Measurements from ENCODE around the gene C19orf47.
"Not testable (repeated sequence)": the region's sequence is repeated elsewhere in the genome, so short reads cannot be mapped to it uniquely, and the experiment has no call there.

C19orf47 gene

GRCh38 chr19:40376286-40376862 lies 28.2 kb upstream of the C19orf47 start:
- DNase-seq = no peak

GRCh38 chr19:40374084-40374483 lies 25.9 kb upstream of the C19orf47 start:
- peak; percentile 31 for DNase-seq

GRCh38 chr19:40371802-40372122 lies 23.6 kb upstream of the C19orf47 start:
- no peak for DNase-seq

- peak; percentile 32 for DNase-seq
Observed at GRCh38 chr19:40370997-40371801, 23.0 kb upstream of the C19orf47 start.

DNA sequence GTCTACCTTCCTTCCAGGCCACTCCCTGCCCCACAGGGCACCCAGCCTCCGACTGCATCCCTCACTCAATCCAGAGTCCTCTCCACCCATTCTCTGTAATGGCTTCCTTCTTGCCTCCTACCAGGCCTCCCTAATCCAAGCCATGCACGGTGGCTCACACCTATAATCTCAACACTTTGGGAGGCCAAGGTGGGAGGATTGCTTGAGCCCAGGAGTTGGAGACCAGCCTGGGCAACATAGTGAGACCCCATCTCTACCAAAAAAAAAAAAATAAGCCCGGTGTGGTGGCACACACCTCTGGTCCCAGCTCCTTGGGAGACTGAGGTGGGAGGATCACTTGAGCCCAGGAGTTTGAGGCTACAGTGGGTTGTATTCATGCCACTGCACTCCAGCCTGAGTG lies 22.1 kb upstream of the C19orf47 start:
- DNase-seq = not testable (repeated sequence)

GRCh38 chr19:40369797-40370196 lies 21.6 kb upstream of the C19orf47 start:
- peak; percentile 41 for DNase-seq

DNA sequence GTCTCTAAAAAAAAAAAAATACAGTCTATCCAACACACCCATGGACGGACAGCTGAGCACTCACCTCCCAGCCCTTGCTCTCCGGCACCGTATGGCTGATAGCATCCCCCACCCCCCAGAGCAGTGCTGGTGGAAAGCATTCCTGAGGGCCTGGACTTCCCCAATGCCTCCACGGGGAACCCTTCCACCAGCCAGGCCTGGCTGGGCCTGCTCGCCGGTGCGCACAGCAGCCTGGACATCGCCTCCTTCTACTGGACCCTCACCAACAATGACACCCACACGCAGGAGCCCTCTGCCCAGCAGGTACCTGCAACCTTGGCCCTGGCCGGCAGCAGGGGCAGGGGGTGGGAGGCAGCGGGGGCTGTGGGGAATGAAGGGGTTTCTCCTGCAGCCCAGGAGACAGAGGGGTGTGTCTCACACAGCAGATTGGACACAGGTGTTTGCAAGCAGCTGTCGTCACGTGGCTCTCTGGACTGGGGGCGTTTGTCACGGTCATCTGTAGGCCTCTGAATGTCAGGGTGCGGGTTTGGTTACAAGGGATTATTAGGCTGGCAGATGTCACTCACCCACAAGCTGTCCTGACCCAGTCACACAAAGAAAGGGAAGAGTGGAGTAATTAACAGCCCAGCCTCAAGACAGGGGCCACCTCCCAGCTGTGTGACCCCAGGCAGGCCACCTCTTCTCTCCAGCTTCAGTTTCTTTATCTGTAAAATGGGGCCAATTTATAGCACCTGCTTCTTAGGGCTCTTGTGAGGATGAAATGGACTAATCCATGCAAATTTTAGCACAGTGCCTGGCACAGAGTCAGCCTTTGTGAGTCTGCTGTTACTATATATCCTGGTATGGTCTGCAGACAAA lies 19.6 kb upstream of the C19orf47 start:
- DNase-seq = no peak

GRCh38 chr19:40366697-40367561 lies 18.7 kb upstream of the C19orf47 start:
- DNase-seq = peak; percentile 97

- peak; percentile 95 for DNase-seq
Observed at GRCh38 chr19:40365613-40366401, 17.6 kb upstream of the C19orf47 start.

- no peak for DNase-seq
Observed at GRCh38 chr19:40365010-40365409, 16.8 kb upstream of the C19orf47 start.

- DNase-seq = peak; percentile 44
Observed at GRCh38 chr19:40363069-40363468, 14.9 kb upstream of the C19orf47 start.

- peak; percentile 49 for DNase-seq
Observed at GRCh38 chr19:40362160-40362559, 14.0 kb upstream of the C19orf47 start.

DNA sequence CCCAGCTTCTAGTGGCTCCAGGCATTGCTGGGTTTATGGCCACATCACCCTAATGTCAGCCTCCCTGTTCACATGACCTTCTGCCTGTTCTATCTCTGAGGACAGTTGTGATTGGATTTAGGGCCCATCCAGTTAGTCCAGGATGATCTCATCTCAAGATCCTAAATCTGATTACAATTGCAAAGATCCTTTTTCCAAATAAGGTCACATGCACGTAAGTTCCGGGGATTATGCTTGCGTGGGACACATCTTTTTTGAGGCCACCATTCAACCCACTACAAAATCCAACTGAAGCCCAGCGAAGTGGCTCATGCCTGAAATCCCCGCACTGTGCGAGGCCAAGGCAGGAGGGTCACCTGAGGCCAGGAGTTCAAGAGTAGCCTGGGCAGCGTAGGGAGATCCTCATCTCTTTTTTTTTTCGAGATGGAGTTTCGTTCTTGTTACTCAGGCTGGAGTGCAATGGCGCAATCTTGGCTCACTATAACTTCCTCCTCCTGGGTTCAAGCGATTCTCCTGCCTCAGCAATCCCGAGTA lies 12.6 kb upstream of the C19orf47 start:
- peak; percentile 74 for DNase-seq

GRCh38 chr19:40360020-40360707 lies 12.0 kb upstream of the C19orf47 start:
- DNase-seq = peak; percentile 51

DNA sequence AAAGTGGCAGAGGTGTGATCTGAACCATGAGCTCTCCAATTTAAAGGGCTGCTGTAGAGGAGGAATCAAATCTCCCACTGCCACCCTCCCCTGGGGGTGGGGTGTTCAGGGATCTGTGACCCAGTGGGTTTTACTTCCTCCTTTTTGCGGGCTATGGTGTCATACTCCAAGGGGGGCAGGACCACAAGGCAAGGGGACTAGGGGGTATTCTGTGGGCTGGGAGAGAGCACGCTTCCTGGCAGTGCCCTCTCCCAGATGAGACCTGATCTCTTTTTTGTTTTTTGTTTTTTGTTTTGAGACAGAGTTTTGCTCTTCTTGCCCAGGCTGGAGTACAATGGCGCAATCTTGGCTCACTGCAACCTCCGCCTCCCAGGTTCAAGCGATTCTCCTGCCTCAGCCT lies 10.6 kb upstream of the C19orf47 start:
- DNase-seq = no peak

DNA sequence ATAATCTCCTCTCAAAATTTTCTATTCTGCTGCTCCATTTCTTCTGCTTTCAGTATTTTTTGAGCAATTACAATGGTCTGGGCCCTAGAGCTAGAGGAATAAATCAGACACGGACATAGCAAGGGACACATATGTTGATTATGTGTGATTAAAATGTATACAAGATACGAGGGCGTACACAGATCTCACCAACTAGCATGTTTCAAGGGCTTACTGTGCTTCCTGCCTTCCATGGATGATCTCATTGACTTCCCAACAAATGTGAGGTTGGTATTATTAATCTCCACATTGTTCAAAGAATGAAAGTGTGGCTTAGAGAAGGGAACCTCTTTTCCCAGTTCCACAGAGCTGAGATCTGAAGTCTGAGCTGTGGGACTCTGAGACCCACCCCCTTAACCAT lies 9.4 kb upstream of the C19orf47 start:
- no peak for DNase-seq

DNA sequence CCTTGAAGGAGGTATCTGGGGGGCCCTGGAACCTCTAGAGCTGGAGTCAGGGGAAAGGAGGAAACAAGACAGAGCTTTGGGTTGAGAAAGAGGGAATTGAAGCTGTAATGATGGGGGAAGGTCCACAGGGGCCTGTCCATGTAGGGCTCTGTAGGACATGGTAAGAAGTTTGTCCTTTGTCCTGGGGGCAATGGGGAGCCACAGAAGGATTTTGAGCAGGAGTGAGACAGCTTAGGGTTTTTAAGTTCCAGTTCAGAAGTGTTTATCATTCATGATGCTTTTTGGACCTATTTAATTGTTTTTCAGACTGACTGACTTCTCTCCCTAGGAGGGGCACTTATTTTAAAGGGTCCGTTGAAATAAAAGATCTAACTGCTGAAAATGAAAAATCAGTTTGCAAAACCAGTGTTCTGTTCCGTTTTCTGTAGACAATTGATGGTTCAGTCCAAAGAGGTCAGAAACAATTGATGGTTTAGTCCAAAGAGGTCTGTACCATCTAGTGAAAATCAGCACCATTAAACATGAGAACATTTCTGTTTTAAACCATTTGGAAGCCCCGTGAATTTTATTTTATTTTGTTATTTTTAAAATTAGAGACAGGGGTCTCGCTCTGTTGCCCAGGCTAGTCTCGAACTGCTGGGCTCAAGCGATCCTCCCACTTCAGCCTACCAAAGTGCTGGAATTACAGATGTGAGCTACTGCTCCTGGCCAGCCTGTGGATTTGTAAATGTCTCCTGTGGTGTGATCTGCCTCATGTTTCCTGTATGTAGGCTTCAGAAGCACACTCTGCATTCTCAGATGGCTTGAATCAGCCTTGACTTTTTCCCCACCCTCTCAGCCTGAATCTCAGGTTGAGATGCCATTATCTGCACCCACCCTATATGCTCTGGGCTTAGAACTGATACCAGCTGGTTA lies 8.7 kb upstream of the C19orf47 start:
- DNase-seq = no peak

- DNase-seq = no peak
Observed at GRCh38 chr19:40355975-40356680, 7.9 kb upstream of the C19orf47 start.

DNA sequence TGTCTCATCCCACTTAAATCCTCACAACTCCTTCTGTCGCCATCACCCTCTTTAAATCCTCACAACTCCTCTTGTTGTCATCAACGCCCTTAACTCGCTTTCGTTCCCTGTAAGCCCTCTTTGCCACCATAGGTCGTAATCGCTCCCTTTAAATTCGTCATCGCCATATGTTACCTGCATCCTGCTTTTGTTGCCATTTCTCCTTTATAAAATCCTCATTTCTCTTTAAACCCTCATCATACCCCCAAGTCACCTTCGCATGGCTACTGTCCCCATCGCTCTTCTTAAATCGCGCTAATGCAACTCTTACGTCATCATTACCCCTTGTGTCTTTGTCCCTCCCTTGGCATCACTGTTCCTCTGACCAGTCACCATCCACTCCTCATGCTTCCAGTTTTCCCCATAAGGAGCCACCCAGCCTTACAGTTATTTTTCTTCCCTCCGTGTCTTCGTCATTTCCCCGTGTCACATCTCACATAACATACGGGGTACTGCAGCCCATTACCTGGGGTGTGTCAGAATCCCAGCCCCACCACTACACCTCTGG lies 837 bp upstream of the C19orf47 start:
- DNase-seq = no peak
